Mesenchymal stem cell (in vitro differentiated cells and primary cell): ENCODE measurements around the gene SDC4.

Experiments
- DNase-seq: peaks from one replicate; pipeline ENCODE4 v3.0.0-alpha.2; 2013
- H2AFZ ChIP-seq: one replicate; pipeline ENCODE4 v1.6.1; 2013; ENCODE audit warnings: low read depth, mild to moderate bottlenecking, control low read depth, inconsistent platforms, low read length, moderate library complexity
- H2AK5ac ChIP-seq: 2 replicates; pipeline ENCODE4 v1.6.1; 2013; ENCODE audit warnings: low read length, moderate library complexity, mild to moderate bottlenecking, inconsistent platforms; ENCODE audit not compliant: severe bottlenecking
- H2BK120ac ChIP-seq: one replicate; pipeline ENCODE4 v1.6.1; 2013; ENCODE audit warnings: low read depth, mild to moderate bottlenecking, inconsistent platforms, low read length, moderate library complexity
- H2BK12ac ChIP-seq, 2 experiments: one replicate each; pipeline ENCODE4 v1.6.1; 2013; ENCODE audit warnings: inconsistent platforms in 2 of 2, low read length in 2 of 2, mild to moderate bottlenecking in 2 of 2, moderate library complexity in 2 of 2, control low read depth in 1 of 2
- H2BK15ac ChIP-seq: one replicate; pipeline ENCODE4 v1.6.1; 2013; ENCODE audit warnings: mild to moderate bottlenecking, low read depth, inconsistent platforms; ENCODE audit not compliant: poor library complexity, severe bottlenecking
- H2BK5ac ChIP-seq: 2 replicates; pipeline ENCODE4 v1.6.1; 2013; ENCODE audit warnings: low read depth, mild to moderate bottlenecking, low read length, control low read depth, inconsistent platforms; ENCODE audit not compliant: poor library complexity, severe bottlenecking
- H3K14ac ChIP-seq, 2 experiments: one replicate each; pipeline ENCODE4 v1.6.1; 2013; ENCODE audit warnings: inconsistent platforms in 2 of 2, low read length in 2 of 2, control low read depth in 1 of 2, mild to moderate bottlenecking in 1 of 2, moderate library complexity in 1 of 2
- H3K18ac ChIP-seq, 2 experiments: one replicate each; pipeline ENCODE4 v1.6.1; 2013; ENCODE audit warnings: inconsistent platforms in 2 of 2, low read length in 2 of 2, control low read depth in 1 of 2, low read depth in 1 of 2, mild to moderate bottlenecking in 1 of 2
- H3K23ac ChIP-seq, 2 experiments: one replicate each; pipeline ENCODE4 v1.6.1; 2013; ENCODE audit warnings: inconsistent platforms in 2 of 2, low read length in 2 of 2, mild to moderate bottlenecking in 2 of 2, moderate library complexity in 2 of 2, control low read depth in 1 of 2
- H3K27ac ChIP-seq: 2 replicates; pipeline ENCODE4 v1.5.1; 2013; ENCODE audit warnings: mild to moderate bottlenecking, moderate library complexity, low read length, control low read depth, inconsistent platforms; ENCODE audit not compliant: poor library complexity, severe bottlenecking
- H3K27me3 ChIP-seq, 2 experiments: 2 replicates each; pipeline versions ENCODE4 v1.6.1 to v1.7.0; 2013; ENCODE audit warnings: low read length in 2 of 2, mild to moderate bottlenecking in 2 of 2, moderate library complexity in 2 of 2, control low read depth in 1 of 2, inconsistent platforms in 1 of 2; ENCODE audit not compliant: control insufficient read depth in 1 of 2, insufficient read depth in 1 of 2
- H3K36me3 ChIP-seq, 2 experiments: 2 replicates each; pipeline versions ENCODE4 v1.6.1 to v1.7.0; 2013; ENCODE audit warnings: low read length in 2 of 2, control low read depth in 1 of 2, inconsistent platforms in 1 of 2, low read depth in 1 of 2, mild to moderate bottlenecking in 1 of 2; ENCODE audit not compliant: insufficient read depth in 2 of 2, control insufficient read depth in 1 of 2
- H3K4ac ChIP-seq, 2 experiments: one replicate each; pipeline ENCODE4 v1.6.1; 2013; ENCODE audit warnings: inconsistent platforms in 2 of 2, low read length in 2 of 2, mild to moderate bottlenecking in 2 of 2, moderate library complexity in 2 of 2, control low read depth in 1 of 2, low read depth in 1 of 2
- H3K4me1 ChIP-seq: 2 replicates; pipeline ENCODE4 v1.6.1; 2013; ENCODE audit warnings: low read depth, low read length, control low read depth; ENCODE audit not compliant: control insufficient read depth, insufficient read depth
- H3K4me2 ChIP-seq: 2 replicates; pipeline ENCODE4 v1.6.1; 2013; ENCODE audit warnings: low read length, mild to moderate bottlenecking, inconsistent platforms; ENCODE audit not compliant: poor library complexity, severe bottlenecking
- H3K4me3 ChIP-seq, 2 experiments: 2 replicates each; pipeline versions ENCODE4 v1.5.1 to v1.7.0; 2013; ENCODE audit warnings: low read length in 2 of 2, mild to moderate bottlenecking in 2 of 2, control low read depth in 1 of 2, low read depth in 1 of 2; ENCODE audit not compliant: insufficient read depth in 1 of 2
- H3K79me1 ChIP-seq: replicated peaks from 2 replicates; pipeline ENCODE4 v1.6.1; 2013; ENCODE audit warnings: mild to moderate bottlenecking, control low read depth, low read length, inconsistent platforms; ENCODE audit not compliant: poor library complexity, severe bottlenecking
- H3K9ac ChIP-seq: 2 replicates; pipeline ENCODE4 v1.7.0; 2013; ENCODE audit warnings: mild to moderate bottlenecking, low read length, moderate library complexity
- H3K9me3 ChIP-seq: 2 replicates; pipeline ENCODE4 v1.7.0; 2013; ENCODE audit warnings: mild to moderate bottlenecking, low read length; ENCODE audit not compliant: control insufficient read depth
- H4K8ac ChIP-seq: one replicate; pipeline ENCODE4 v1.6.1; 2013; ENCODE audit warnings: inconsistent platforms, mild to moderate bottlenecking, low read length, moderate library complexity
- H4K91ac ChIP-seq: one replicate; pipeline ENCODE4 v1.6.1; 2013; ENCODE audit warnings: mild to moderate bottlenecking, low read length, inconsistent platforms
- WGBS: methylation state at CpG from one replicate; pipeline ENCODE4 v1.1.7; 2013; ENCODE audit warnings: mixed read lengths; 5-methylcytosine and 5-hydroxymethylcytosine counted together

SDC4 gene

GRCh38 chr20:45373353-45374100 lies 25.3 kb upstream of the SDC4 start:
- Histone ChIP-seq H2AK5ac (no peak overlapping the region), H4K91ac (no peak overlapping the region), H3K9me3 (no peaks in the 10 kb centered on the region), H3K4me1 (peaks cover 14% of the 10 kb centered on the region), H2BK15ac (peak overlapping the region; percentile 19), H3K23ac (no peak overlapping the region), H2BK5ac (no peak overlapping the region), H2BK120ac (no peak overlapping the region), H3K4ac (peak overlapping the region in 1 of 2 experiments; percentile 16), H2BK12ac (no peak overlapping the region), H3K4me3 (peak overlapping the region; percentile 14 to 85), H3K4me2 (peak overlapping the region; percentile 57), H3K9ac (peak overlapping the region; percentile 83), H3K14ac (no peak overlapping the region), H3K27me3 (no peaks in the 10 kb centered on the region), H3K79me1 (peaks cover 7% of the 10 kb centered on the region), H3K36me3 (peaks cover 12 to 14% of the 10 kb centered on the region in 2 experiments), H3K18ac (peak overlapping the region in 1 of 2 experiments; percentile 37), H2AFZ (peak overlapping the region; percentile 3), H3K27ac (no peak overlapping the region), H4K8ac (peak overlapping the region; percentile 88)
- DNase-seq = peak; percentile 80
- WGBS = 17% methylated on average over 26 of the region's 38 CpGs

- Histone ChIP-seq H4K91ac (no peak overlapping the region), H2AK5ac (no peak overlapping the region)
Measured at GRCh38 chr20:45372646-45373352, 24.6 kb upstream of the SDC4 start.

GRCh38 chr20:45372241-45372640 lies 24.0 kb upstream of the SDC4 start:
- no peaks in the 10 kb centered on the region for H3K9me3 ChIP-seq
- H4K91ac ChIP-seq = no peak overlapping the region
- H2AK5ac ChIP-seq = no peak overlapping the region
- H3K9ac ChIP-seq = no peak overlapping the region
- no peak overlapping the region for H3K23ac ChIP-seq
- H2BK120ac ChIP-seq = no peak overlapping the region
- H4K8ac ChIP-seq = no peak overlapping the region
- H2BK5ac ChIP-seq = no peak overlapping the region
- H2BK15ac ChIP-seq = no peak overlapping the region
- H2BK12ac ChIP-seq = no peak overlapping the region
- peaks cover 24 to 25% of the 10 kb centered on the region in 2 experiments for H3K36me3 ChIP-seq
- H3K27me3 ChIP-seq = no peaks in the 10 kb centered on the region
- H3K4me3 ChIP-seq = no peak overlapping the region
- no peak overlapping the region for H3K4ac ChIP-seq
- H3K27ac ChIP-seq = no peak overlapping the region
- no peak overlapping the region for H3K4me2 ChIP-seq
- whole genome bisulfite sequencing = 94% methylated on average over 10 of the region's 10 CpGs
- H2AFZ ChIP-seq = no peak overlapping the region
- DNase-seq = no peak
- no peak overlapping the region for H3K14ac ChIP-seq
- H3K18ac ChIP-seq = no peak overlapping the region
- H3K4me1 ChIP-seq = peaks cover 12% of the 10 kb centered on the region
- H3K79me1 ChIP-seq = peaks cover 18% of the 10 kb centered on the region

More at GRCh38 chr20:45372646-45373352, 24.6 kb upstream of the SDC4 start:
- no peak overlapping the region for H2BK120ac ChIP-seq
- peak overlapping the region in 1 of 2 experiments; percentile 85 for H3K4me3 ChIP-seq
- no peak overlapping the region for H2BK15ac ChIP-seq
- H3K79me1 ChIP-seq = peaks cover 12% of the 10 kb centered on the region
- H2BK5ac ChIP-seq = no peak overlapping the region
- no peak overlapping the region for H2BK12ac ChIP-seq
- no peaks in the 10 kb centered on the region for H3K27me3 ChIP-seq
- H3K36me3 ChIP-seq = peaks cover 18 to 19% of the 10 kb centered on the region in 2 experiments
- no peak overlapping the region for H3K23ac ChIP-seq
- H4K8ac ChIP-seq = no peak overlapping the region
- H3K27ac ChIP-seq = no peak overlapping the region
- H3K4ac ChIP-seq = peak overlapping the region in 1 of 2 experiments; percentile 16
- H3K9me3 ChIP-seq = no peaks in the 10 kb centered on the region
- DNase-seq = no peak
- no peak overlapping the region for H3K14ac ChIP-seq
- H2AFZ ChIP-seq = no peak overlapping the region
- H3K4me1 ChIP-seq = peaks cover 14% of the 10 kb centered on the region
- peak overlapping the region; percentile 83 for H3K9ac ChIP-seq
- WGBS = 51% methylated on average over 29 of the region's 30 CpGs
- no peak overlapping the region for H3K4me2 ChIP-seq
- H3K18ac ChIP-seq = no peak overlapping the region

- Histone ChIP-seq H3K4ac (no peak overlapping the region), H2BK12ac (no peak overlapping the region), H2BK15ac (no peak overlapping the region), H3K23ac (no peak overlapping the region), H3K4me2 (no peak overlapping the region), H3K79me1 (peaks cover 28% of the 10 kb centered on the region), H3K18ac (no peak overlapping the region), H2AK5ac (no peak overlapping the region), H3K27ac (no peak overlapping the region), H3K4me3 (no peak overlapping the region), H3K9me3 (no peaks in the 10 kb centered on the region), H3K14ac (no peak overlapping the region), H4K8ac (no peak overlapping the region), H2BK120ac (no peak overlapping the region), H2AFZ (no peak overlapping the region), H4K91ac (no peak overlapping the region), H3K36me3 (peaks cover 35 to 41% of the 10 kb centered on the region in 2 experiments), H2BK5ac (no peak overlapping the region), H3K27me3 (no peaks in the 10 kb centered on the region), H3K4me1 (peaks cover 11% of the 10 kb centered on the region), H3K9ac (no peak overlapping the region)
- over 99% methylated on average over 3 of the region's 3 CpGs for WGBS
- no peak for DNase-seq
Measured at GRCh38 chr20:45370571-45371160, 22.4 kb upstream of the SDC4 start.
